BJ (cell line): ENCODE results near the gene HSPD1. TPM values are rescaled to one million over a fixed set of nuclear protein-coding genes. Genes with fewer than 3 reads are reported as not detected.

ENCODE experiments used
- CTCF ChIA-PET: fragments of 350-600 bp; formaldehyde crosslinking; extraction: SDS; loops from one replicate; lab custom pipeline; 2021; ENCODE audit warnings: antibody characterized with exemption, inconsistent platforms; lab: Yijun Ruan, JAX
- POLR2A ChIA-PET: fragments of 300-600 bp; sonication (Branson Sonifier 250); formaldehyde crosslinking; extraction: SDS; loops from one replicate; lab custom pipeline; 2021; ENCODE audit warnings: antibody characterized with exemption; lab: Charles Lee
- DNase-seq: peaks from one replicate; pipeline ENCODE4 v3.0.0-alpha.2; 2011; ENCODE audit warnings: low read depth
- H3K27me3 ChIP-seq: 2 replicates; pipeline ENCODE4 v1.6.0; 2011; ENCODE audit warnings: low read length; ENCODE audit not compliant: control insufficient read depth, insufficient read depth
- H3K36me3 ChIP-seq: 2 replicates; pipeline ENCODE4 v1.5.1; 2011; ENCODE audit warnings: low read length; ENCODE audit not compliant: control insufficient read depth, insufficient read depth
- H3K4me3 ChIP-seq: 2 replicates; pipeline ENCODE4 v1.5.1; 2011; ENCODE audit warnings: low read depth, mild to moderate bottlenecking, control low read depth, low read length
- CTCF ChIP-seq: IDR thresholded peaks from 2 replicates; pipeline ENCODE4 v1.5.1; 2011; ENCODE audit warnings: low read depth, mild to moderate bottlenecking, control low read depth, inconsistent platforms, low read length, moderate library complexity; ENCODE audit not compliant: insufficient read depth
- polyA plus RNA-seq: library from polyadenylated mRNA; depleted of rRNA; stranded (reverse); fragments of >200 nt; gene quantifications from 2 replicates; pipeline ENCODE4 v1.2.3, GENCODE V29; 2011; rRNA removed
- small RNA-seq: library from RNA; depleted of rRNA; stranded (forward); fragments of <200 nt; gene quantifications from one replicate; pipeline ENCODE3, GENCODE V24; 2012; ENCODE audit warnings: low replicate concordance, low read depth; ENCODE audit not compliant: insufficient read length

The HSPD1 gene
- polyA plus RNA-seq, 1 experiment: 85.5 TPM

DNA sequence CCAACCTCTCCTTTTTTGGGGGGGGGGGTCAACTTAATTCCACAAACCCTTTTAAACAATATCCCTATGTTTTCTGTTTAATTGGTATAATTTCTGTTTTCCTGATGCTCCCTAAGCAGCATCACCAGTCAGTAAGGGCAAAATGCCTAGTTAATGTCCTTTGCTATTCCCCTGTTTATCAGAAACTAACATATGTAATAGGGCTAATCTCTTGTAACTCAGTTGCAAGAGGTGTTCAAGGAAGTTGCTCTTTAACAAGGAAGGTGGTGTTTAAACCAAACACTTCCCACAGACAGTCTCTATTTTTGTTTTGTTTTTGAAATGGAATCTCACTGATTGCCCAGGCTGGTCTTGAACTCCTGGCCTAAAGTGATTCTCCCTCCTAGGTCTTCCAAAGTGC, 52.8 kb downstream of the HSPD1 start:
- Histone ChIP-seq H3K4me3 (no peak overlapping the region), H3K27me3 (no peaks in the 10 kb centered on the region), H3K36me3 (no peaks in the 10 kb centered on the region)
- TF ChIP-seq CTCF: no peak
- DNase-seq: no peak
- CTCF ChIA-PET: no interaction called here
- POLR2A ChIA-PET: no interaction called here

GRCh38 chr2:197445746-197446145, 53.9 kb downstream of the HSPD1 start:
- ChIA-PET CTCF (no interaction called here), POLR2A (no interaction called here)
- no peak overlapping the region for H3K4me3 ChIP-seq
- no peaks in the 10 kb centered on the region for H3K36me3 ChIP-seq
- no peak for TF ChIP-seq CTCF
- no peaks in the 10 kb centered on the region for H3K27me3 ChIP-seq
- no peak for DNase-seq

DNA sequence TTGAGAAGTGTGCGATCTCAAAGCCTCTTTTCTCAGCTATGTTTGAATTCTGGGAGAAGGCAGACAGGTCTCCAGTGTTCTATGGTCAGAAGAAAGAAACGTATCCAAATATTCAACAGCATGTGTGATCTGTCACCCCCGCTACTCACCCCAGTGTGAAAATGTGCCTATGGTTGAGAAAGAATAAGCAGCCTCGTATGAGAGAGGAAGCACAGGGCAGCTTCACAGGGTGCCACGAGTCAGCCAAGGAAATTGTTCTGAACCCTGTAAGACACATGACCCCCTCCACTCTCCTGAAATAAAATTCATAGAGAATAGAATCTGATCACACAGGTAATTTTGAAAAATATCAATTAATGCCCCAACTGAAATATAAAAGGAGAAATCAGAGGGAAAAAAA, 56.8 kb downstream of the HSPD1 start:
- CTCF ChIA-PET: no interaction called here
- Histone ChIP-seq H3K4me3 (no peak overlapping the region), H3K36me3 (no peaks in the 10 kb centered on the region), H3K27me3 (no peaks in the 10 kb centered on the region)
- no peak for TF ChIP-seq CTCF
- POLR2A ChIA-PET: no interaction called here
- DNase-seq: no peak

DNA sequence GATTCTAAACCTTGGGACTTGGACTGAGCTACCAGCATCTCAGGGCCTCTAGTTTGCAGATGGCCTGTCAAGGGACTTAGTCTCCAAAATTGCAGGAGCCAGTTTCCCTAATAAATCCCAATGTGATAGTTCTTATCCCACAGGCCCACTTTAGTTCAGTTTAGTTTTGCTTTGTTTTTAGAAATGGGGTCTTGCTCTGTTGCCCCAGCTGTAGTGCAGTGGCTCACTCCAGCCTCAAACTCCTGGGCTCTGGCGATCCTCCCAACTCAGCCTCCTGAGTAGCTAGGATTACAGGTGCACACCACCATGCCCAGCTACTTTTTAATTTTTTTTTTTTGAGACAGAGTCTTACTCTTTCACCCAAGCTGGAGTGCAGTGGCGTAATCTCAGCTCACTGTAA, 62.3 kb downstream of the HSPD1 start:
- POLR2A ChIA-PET: no interaction called here
- no peak for TF ChIP-seq CTCF
- Histone ChIP-seq H3K36me3 (no peaks in the 10 kb centered on the region), H3K4me3 (no peak overlapping the region), H3K27me3 (no peaks in the 10 kb centered on the region)
- CTCF ChIA-PET: no interaction called here
- no peak for DNase-seq

Small RNAs within 50 kb of the gene (small RNA-seq; reads per million reads assigned to genes)
- not detected for gene AC020550.1
- gene RNU6-1029P: not detected

Other genes with a start within 250 kb of the HSPD1 start
- gene ANKRD44, start 189.1 kb downstream of the HSPD1 start, polyA plus RNA-seq: 7.1 and 12.4 TPM in 2 replicates
- gene SF3B1, start 64.8 kb downstream of the HSPD1 start, polyA plus RNA-seq: 187 and 398 TPM in 2 replicates
- 1.7 and 4.4 TPM in 2 replicates for gene COQ10B, start 46.3 kb downstream of the HSPD1 start, polyA plus RNA-seq
- 22.0 and 57.2 TPM in 2 replicates for gene HSPE1, start 539 bp upstream of the HSPD1 start, polyA plus RNA-seq
- 20.3 and 30.5 TPM in 2 replicates for gene MOB4, start 16.2 kb upstream of the HSPD1 start, polyA plus RNA-seq
- 0.04 and 0.16 TPM in 2 replicates for gene RFTN2, start 175.7 kb upstream of the HSPD1 start, polyA plus RNA-seq
- gene MARS2, start 205.5 kb upstream of the HSPD1 start, polyA plus RNA-seq: 2.3 TPM in 2 replicates